ENCODE results near the gene LGALS12.

The LGALS12 gene, protein sequence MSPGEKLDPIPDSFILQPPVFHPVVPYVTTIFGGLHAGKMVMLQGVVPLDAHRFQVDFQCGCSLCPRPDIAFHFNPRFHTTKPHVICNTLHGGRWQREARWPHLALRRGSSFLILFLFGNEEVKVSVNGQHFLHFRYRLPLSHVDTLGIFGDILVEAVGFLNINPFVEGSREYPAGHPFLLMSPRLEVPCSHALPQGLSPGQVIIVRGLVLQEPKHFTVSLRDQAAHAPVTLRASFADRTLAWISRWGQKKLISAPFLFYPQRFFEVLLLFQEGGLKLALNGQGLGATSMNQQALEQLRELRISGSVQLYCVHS

DNA sequence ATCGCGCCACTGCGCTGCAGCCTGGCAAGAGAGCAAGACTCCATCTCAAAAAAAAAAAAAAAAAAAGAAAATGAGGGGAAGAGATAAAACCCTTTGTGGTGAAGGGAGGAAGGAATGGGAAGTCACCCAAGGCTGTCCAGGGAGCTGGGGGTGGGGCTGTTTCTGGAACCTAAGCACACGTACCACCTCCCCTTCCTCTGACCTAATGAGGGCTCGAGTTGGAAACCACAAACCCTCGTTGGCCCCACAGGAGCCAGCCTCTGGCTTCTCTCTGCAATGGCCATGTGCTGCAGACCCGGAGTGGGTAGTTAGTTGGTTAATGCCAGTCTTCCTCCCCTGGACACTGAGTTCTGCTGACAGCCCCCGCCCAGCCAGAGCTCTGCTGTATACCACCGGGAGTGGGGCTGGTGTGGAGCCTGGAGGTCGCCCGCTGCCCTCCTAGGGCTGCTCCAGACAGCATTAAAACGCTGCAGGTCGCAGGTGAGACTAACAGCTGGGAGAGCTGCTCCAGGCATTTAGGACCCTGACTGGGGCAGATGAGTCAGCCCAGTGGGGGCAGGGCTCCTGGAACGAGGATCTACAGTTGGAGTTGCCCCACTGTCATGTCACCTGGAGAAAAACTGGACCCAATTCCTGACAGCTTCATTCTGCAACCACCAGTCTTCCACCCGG lies at the start of gene LGALS12:
Gene LGALS12, plus strand, starts transcription at position 228 of the 672 bp plus-strand sequence. Its CDS starts 375 bp downstream, at position 603.
- no peak for DNase-seq (ENCODE audit: low spot score)

DNA sequence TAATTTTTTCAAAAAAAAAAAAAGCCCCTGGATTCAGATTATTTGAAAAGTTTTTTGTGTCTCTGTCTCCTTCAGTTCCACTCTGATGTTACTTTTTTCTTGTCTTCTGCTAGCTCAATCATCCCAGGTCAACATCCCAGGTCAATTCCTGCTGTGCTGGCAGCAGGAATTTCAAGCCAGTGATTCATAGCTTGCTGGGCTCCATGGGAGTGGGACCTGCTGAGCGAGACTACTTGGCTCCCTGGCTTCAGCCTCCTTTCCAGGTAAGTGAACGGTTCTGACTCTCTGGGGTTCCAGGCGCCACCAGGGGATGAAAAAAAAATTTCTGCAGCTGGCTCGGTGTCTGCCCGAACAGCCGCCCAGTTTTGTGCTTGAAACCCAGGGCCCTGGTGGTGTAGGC lies 46.3 kb upstream of the LGALS12 start:
- DNase-seq (ENCODE audit: low spot score), result no peak

DNA sequence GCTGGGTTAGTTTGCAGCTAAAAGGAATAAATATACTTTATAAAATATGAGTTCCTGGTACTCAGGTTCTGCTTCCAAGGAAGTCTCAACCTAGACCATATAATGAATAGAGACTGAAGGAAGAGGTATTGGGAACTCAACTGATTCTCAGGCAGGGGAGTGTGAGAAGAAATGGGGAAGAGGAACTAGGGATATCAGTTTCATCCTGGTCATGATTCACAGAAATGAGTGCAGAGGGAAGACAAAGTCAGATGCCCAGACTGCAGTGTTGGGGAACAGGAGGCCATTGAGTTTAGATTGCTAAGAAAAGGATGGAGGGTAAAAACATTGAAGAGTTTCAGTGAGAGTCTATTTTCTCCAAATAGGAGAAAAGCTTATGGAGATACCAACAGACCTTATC lies 43.7 kb upstream of the LGALS12 start:
- DNase-seq (ENCODE audit: low spot score), result no peak

DNA sequence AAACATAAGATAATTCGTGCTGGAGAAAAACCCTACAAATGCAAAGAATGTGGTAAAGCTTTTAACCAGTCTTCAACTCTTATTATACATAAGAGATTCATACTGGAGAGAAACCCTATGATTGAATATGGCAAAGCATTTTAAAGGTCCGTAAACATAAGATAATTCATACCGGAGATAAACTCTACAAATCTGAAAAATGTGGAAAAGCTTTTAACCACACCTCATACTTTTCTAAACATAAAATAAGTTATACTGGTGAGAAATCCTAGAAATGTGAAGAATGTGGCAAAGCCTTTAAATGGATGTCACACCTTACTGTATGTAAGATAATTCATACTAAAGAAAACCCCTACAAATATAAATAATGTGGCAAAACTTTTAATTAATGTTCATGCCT lies 35.6 kb upstream of the LGALS12 start:
- DNase-seq (ENCODE audit: low spot score), result no peak

DNA sequence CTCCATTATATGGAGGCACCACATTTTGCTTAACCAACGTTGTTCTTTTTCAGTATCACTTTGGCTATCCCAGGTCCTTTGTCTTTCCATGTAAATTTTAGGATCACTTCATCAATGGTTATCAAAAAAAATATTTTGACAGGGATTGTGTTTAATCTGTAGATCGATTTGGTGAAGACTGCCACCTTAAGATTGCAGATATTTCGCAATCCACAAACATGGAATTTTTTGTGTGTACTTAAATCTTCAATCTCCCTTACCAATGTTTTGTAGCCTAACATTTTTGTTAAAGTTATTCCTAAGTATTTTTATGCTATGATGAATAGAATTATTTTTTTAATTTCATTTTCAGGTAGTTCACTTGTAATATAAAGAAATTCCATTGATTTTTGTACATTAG lies 33.5 kb upstream of the LGALS12 start:
- no peak for DNase-seq (ENCODE audit: low spot score)

DNA sequence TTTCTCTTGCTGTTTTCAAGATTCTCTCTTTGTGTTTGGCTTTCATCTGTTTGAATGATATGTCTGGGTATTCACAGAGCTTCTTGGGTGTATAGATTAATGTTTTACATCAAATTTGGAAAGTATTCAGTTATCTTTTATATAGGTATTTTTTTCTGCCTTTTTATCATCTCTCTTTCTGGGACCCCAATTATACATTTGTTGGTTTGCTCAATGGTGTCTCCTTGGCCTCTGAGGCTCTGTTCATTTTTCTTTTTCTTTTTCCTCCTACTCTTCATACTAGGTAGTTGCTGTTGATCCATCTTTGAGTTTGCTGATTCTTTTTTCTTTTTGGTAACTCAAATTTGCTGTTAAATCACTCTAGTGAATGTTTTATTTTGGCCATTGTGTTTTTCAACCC lies 29.3 kb upstream of the LGALS12 start:
- DNase-seq (ENCODE audit: low spot score), result no peak

DNA sequence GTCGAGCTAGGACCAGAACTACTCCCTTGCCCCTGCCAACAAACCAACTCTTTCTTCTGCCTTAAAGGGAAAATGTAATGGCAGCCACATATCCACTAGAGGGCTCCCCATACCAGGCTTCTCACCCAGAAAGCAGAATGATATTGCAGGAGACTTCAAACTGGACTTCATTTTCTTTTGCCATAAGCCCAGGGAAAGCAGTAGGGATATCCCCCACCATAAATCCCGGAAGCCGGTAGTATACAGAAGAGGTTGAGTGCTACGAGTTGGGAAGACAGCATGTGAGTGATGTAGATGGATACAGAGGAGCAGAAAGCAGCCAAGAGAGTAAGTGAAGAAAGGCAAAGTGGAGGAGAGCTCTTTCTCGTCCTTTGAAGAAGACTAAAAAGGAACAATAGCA lies 27.0 kb upstream of the LGALS12 start:
- DNase-seq (ENCODE audit: low spot score), result peak; percentile 82

DNA sequence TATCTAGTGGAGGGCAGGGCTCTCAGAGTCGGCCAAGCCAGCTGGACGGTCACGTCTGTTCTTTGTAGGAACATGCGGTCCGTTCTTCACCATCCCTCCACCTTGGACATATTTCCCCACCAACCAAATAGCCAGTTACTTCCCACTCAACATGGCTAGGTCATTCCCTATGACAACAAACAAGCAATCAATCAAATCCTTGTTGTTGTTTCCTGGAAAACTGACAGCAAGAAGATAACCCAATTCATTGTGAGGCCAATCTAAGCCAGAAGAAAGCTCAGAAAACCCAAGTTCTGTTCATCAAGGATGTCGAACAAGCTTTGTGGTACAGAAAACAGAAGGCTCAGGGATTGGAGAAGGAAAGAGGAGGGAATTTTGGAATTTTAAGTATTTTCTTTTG lies 25.8 kb upstream of the LGALS12 start:
- DNase-seq (ENCODE audit: low spot score), result no peak

DNA sequence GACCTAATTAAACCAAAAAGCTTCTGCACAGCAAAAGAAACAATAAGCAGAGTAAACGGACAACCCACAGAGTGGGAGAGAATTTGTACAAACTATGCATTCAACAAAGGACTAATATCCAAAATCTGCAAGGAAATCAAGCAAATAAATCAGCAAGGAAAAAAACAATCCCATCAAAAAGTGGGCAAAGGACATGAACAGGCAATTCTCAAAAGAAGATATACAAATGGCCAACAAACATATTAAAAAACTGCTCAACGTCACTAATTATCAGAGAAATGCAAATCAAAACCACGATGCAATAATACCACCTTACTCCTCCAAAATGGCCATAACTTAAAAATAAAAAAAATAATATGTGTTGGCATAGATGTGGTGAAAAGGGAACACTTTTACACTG lies 20.1 kb upstream of the LGALS12 start:
- DNase-seq (ENCODE audit: low spot score), result no peak

DNA sequence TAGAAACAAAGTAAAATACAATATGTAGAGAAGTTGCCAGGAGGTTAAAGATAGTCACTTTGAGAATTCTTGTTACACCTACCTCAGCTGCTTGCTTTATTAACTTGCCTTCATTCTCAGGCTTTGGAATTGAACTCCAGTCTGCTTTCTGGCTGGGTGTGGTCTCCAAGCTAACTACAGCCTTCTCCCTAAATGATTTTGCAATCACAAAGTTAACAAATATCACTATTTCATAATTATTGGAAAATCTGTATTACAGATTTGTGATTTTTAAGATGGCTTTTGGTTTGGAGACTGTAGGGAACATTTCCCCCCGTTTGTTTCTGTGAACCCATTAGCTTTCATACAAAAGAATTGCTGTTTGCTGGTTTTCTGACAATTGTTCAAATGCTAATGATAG lies 17.1 kb upstream of the LGALS12 start:
- DNase-seq (ENCODE audit: low spot score), result no peak

DNA sequence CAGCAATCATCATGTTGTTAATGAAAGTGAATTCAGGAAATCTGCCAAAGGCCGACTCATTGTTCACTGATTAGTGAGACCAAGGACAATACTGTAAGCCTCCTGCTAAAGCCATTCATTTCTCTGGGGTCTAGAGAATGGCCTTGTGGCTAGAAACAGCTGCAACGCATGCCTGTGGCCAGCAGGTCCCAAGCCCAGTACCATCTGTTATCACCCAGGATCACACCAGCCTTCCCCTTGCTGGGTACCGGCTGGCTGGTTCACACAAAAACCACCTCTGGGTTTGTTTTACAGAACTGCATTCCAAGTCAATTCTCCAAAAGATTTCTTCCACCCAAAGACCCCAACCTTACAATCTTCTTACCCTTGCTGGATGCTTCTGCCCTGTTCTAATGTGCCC lies 16.0 kb upstream of the LGALS12 start:
- no peak for DNase-seq (ENCODE audit: low spot score)

DNA sequence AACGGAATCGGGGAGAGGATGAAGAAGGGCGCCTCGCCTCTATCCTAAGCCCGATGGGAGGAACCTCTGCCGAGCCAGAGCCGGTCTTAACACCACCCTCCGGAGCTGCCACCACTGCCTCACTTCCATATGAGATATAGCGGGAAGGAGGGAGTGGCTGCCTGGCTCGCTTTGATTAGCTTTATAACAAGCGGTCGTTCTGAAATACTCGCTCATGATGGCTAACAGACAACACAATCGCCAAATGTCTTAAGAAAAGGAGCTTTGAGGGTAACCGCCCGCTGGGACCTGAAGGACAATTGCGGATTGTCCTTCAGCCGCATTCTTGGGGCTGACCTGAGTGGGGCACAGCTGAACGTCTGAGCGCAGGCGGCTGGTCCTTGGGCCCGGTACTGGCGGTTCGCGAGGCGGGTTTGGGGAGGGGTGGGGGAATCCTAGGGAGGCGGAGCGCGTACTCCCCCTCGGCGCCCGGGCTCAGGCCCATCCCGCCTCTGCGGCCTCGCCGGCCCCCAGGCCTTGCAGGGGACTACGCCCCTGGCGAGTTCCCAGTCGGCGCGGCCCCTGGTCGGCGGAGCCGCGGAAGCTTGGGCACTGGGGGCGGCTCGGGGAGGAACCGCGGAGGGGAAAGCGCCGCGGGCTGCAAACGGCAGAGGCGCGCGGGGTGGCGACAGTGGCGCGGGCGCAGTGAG lies 15.2 kb upstream of the LGALS12 start, which contains the start of gene PLAAT5:
Gene PLAAT5, minus strand, starts transcription at position 617 of the 689 bp plus-strand sequence. Its CDS starts 133 bp downstream, at position 484.
- DNase-seq (ENCODE audit: low spot score), result no peak

DNA sequence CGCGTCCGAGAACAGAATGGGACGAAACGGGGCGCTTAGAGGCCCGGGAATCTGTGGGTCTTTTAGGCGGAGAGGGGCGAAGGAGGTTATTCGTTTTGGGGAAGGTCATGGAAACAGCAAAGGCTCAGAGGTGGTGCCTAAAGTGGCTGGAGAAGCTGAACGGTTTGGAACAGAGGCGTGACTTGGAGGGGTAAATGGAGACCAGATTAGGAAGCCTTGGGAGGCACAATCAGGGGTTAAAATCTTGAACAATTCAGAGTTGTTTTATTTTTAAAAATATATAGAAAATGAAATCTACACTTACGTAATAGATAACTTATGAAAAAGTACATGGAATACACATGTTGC lies 14.7 kb upstream of the LGALS12 start:
- DNase-seq (ENCODE audit: low spot score), result no peak

DNA sequence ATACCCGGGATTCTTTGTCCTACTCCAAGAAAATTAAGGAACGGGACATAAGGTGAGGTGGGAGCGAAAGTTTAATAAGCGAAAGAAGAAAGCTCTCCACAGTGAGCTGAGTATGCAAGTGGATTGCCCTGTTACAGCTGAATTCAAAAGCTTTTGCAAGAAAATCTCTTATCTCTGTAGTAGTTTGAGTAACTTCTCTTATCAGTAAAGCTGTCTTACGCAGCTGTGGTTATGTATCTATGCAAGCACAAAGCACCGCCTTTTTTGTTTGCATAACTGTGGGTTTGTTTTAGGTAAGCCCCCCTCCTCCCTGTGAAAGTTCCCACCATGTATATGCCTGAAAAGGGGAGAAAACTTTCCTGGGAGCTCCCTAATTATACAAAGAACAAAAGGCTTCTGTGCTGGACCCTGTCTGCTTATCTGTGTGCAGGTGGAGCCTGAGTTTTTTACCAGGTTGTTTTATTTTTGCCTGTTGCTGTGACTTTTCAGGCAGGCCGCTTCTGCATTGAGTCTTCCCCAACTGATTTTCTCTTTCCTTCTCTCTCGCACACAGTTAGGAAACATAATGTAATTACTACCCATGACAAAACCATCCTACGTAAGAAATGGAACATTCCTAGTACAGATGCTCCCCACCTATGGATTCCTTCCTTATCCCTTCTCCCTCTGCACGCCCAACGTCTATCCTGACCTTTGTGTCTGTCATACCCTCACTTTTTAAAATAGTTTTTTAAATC lies 14.1 kb upstream of the LGALS12 start:
- DNase-seq (ENCODE audit: low spot score), result no peak

DNA sequence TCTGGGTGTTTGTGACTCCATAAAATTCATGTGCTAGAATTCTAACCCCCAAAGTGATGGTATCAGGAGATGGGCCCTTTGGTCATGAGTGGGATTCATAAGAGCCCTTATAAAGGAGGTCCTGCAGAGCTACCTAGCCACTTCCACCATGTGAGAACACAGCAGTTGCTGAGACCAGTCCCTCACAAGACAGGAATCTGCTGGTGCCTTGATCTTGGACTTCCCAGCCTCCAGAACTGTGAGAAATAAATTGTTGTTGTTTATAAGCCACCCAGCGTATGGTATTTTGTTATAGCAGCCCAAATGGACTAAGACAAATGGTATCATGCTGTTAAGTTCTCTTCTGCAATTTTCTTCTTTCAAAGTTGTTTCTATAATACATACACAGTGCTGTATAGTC lies 13.4 kb upstream of the LGALS12 start:
- DNase-seq (ENCODE audit: low spot score), result no peak

DNA sequence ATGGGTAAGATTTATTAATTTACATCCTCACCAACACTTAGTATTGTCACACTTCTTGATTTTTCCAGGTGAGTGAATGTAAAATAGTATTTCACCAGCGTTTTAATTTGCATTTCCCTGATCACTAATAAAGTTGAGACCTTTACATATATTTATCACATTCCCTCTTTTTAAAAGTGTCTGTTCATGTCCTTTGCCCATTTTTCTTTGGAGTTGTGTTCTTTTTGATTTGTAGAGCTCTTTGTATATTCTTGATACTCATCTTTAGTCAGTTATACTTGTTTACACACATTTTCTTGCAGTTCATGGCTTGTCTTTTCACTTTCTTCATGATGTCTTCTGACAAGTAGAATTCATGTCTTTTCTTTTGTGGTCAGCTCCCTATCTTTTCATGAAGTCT lies 12.8 kb upstream of the LGALS12 start:
- DNase-seq (ENCODE audit: low spot score), result no peak

DNA sequence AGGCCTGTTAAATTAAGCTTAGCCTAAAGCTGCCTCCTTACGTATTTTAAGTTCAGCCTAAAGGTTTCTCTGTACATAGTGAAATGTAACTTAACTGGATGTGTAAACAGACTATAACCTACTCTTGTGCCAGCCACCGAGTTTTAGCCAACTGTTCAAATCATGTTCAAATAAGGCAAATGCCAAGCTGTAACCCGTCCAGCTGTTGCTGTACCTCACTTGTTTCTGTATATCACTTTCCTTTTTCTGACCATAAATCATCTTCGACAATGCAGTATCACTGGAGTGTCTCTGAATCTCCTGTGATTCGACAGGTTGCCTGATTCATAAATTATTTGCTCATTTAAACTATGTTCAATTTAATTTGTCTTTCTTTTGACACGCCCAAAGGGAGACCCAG lies 10.9 kb upstream of the LGALS12 start:
- no peak for DNase-seq (ENCODE audit: low spot score)

DNA sequence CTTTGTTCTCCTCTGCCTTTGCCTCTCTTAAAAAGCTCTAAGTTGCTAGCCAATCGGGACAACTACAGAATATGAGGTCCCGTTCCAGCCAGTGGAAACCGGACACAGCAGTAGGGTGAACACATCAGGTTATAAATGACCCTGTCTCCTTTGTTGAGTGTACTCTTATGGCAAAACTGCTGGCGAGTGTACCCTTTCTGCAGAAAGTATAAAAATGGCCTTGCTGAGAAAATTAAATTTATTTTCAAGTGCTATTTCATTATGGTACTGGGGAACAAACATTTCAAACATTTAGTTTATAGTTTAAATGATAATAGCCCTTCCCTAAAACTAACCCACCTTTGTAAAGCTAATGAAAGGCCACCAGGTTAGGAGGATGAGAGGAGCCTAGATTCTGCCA lies 6.0 kb upstream of the LGALS12 start:
- DNase-seq (ENCODE audit: low spot score), result no peak

DNA sequence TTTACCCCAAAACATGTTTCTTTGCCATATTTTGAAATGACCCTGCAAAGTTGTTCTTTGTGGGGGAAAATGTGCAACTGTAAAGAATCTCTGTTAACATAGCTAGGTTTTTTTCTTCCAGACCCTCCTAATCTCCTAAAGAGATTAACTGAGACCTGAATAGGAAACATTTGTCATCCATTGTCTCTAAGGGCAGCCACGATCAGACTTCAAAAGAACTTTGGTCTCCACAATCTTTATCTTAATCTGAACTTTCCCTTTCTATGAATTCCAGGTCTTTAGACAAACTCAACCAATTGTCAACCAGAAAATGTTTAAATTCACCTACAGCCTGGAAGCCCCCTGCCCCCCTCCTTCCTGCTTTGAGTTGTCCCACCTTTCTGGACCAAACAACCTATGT lies 4.6 kb upstream of the LGALS12 start:
- DNase-seq (ENCODE audit: low spot score), result no peak

DNA sequence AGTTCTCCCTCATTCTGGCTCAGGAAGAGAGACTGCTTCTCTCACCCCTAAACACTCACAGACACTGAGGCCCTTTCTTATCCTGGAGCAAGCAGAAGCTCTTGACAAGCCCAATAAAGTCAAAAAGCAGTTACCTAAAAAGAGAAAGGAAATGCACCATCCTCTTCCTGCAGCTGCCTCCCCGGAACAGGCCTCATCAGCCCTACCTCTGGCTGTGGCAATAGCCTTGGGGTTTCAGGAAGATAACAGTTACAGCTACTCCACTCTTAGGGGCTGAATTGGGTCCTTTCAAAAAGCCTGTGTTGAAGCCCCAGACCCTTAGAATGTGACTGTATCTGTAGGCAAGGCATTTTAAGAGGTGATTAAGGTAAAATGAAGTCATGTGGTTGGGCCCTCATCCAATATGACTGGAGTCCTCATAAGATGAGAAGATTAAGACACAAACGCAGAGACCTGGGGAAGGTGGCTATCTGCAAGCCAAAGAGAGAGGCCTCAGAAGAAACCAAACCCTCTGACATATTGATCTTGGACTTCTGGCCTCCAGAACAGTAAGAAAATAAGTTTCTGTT lies 3.5 kb upstream of the LGALS12 start:
- no peak for DNase-seq (ENCODE audit: low spot score)

DNA sequence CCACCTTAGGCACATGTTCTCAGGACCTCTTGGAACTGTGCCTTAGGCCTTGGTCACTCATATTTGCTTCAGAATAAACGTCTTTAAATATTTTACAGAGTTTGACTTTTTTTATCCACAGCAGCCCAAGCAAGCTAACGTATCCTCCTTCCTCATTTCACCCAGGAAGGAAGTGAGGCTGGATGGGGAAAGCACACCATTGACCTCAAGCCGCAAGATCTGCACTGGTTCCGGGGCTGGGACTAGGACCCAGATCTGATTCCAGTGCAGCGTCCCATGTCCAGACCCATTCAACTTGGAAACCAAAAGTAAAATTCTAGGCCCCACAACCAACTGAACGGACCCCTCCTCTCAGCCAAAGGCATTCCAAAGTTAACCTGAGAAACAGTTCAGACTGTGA lies 2.4 kb upstream of the LGALS12 start:
- DNase-seq (ENCODE audit: low spot score), result no peak

DNA sequence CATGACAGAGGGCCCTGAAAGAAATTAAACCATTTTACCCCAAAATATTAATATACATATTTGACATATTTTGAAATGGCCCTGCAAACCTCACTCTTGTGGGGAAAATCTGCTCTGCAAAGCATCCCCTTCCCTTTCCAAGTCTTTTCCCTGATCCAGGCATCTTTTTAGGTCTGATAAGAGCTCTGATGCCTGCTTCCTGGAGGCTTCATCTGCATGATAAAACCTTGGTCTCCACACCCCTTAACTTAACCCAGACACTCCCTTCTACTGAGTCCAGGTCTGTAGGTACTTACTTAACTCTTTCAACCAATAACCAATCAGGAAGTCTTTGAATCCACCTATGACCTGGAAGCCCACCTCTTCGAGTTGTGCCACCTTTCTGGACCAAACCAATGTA lies 1.8 kb upstream of the LGALS12 start:
- DNase-seq (ENCODE audit: low spot score), result no peak

Data from COLO829 (cell line).